ENCODE data around the gene SLC4A9.

SLC4A9 gene

GRCh38 chr5:140341591-140341990 is 18.4 kb upstream of the SLC4A9 start:
- TF ChIP-seq ZFP3 (CRISPR knock-in tag; IDR thresholded peaks at IDR 0.05) (no peak), PATZ1 (CRISPR knock-in tag; IDR thresholded peaks at IDR 0.05; ENCODE audit: borderline replicate concordance) (no peak), ESRRG (CRISPR knock-in tag; IDR thresholded peaks at IDR 0.05) (no peak), CREB5 (CRISPR knock-in tag; IDR thresholded peaks at IDR 0.05; ENCODE audit: low read depth) (no peak), OSR1 (CRISPR knock-in tag; IDR thresholded peaks at IDR 0.05) (no peak), ZFP30 (CRISPR knock-in tag; IDR thresholded peaks at IDR 0.05) (no peak), TOX (CRISPR knock-in tag; IDR thresholded peaks at IDR 0.05; ENCODE audit: borderline replicate concordance) (no peak), ZNF565 (CRISPR knock-in tag; conservative IDR thresholded peaks at IDR 0.05; ENCODE audit: low read depth) (no peak), ISL1 (CRISPR knock-in tag; IDR thresholded peaks at IDR 0.05) (no peak), TSHZ2 (CRISPR knock-in tag; IDR thresholded peaks at IDR 0.05) (no peak), ARNTL (CRISPR knock-in tag; IDR thresholded peaks at IDR 0.05; ENCODE audit: borderline replicate concordance, low read depth) (no peak), BACH2 (CRISPR knock-in tag; IDR thresholded peaks at IDR 0.05; ENCODE audit: borderline replicate concordance) (no peak), TCF4 (CRISPR knock-in tag; IDR thresholded peaks at IDR 0.05; ENCODE audit: borderline replicate concordance) (no peak), CSRNP3 (CRISPR knock-in tag; IDR thresholded peaks at IDR 0.05) (no peak), SNAI2 (CRISPR knock-in tag; IDR thresholded peaks at IDR 0.05) (no peak), ZC3H10 (CRISPR knock-in tag; IDR thresholded peaks at IDR 0.05) (no peak), ZNF70 (CRISPR knock-in tag; IDR thresholded peaks at IDR 0.05) (no peak)
- no peak for ATAC-seq

- TF ChIP-seq OSR1 (CRISPR knock-in tag; IDR thresholded peaks at IDR 0.05) (no peak), CSDC2 (CRISPR knock-in tag; IDR thresholded peaks at IDR 0.05) (no peak), ESRRG (CRISPR knock-in tag; IDR thresholded peaks at IDR 0.05) (no peak), ZNF8 (CRISPR knock-in tag; IDR thresholded peaks at IDR 0.05) (no peak), BACH2 (CRISPR knock-in tag; IDR thresholded peaks at IDR 0.05; ENCODE audit: borderline replicate concordance) (no peak)
- ATAC-seq, result no peak
Measured at GRCh38 chr5:140342287-140342686, 17.7 kb upstream of the SLC4A9 start.

- ATAC-seq, result no peak
- TF ChIP-seq ZNF565 (CRISPR knock-in tag; conservative IDR thresholded peaks at IDR 0.05; ENCODE audit: low read depth) (no peak), POU6F1 (CRISPR knock-in tag; IDR thresholded peaks at IDR 0.05; ENCODE audit: borderline replicate concordance, low read depth) (no peak), ZC3H10 (CRISPR knock-in tag; IDR thresholded peaks at IDR 0.05) (no peak), CREB5 (CRISPR knock-in tag; IDR thresholded peaks at IDR 0.05; ENCODE audit: low read depth) (no peak), TSHZ2 (CRISPR knock-in tag; IDR thresholded peaks at IDR 0.05) (no peak), ZFP30 (CRISPR knock-in tag; IDR thresholded peaks at IDR 0.05) (no peak), CSRNP3 (CRISPR knock-in tag; IDR thresholded peaks at IDR 0.05) (no peak), GLIS3 (CRISPR knock-in tag; IDR thresholded peaks at IDR 0.05) (no peak), ZFP3 (CRISPR knock-in tag; IDR thresholded peaks at IDR 0.05) (no peak), SNAI2 (CRISPR knock-in tag; IDR thresholded peaks at IDR 0.05) (no peak), ARNTL (CRISPR knock-in tag; IDR thresholded peaks at IDR 0.05; ENCODE audit: borderline replicate concordance, low read depth) (no peak)
Measured at GRCh38 chr5:140342896-140343295, 17.1 kb upstream of the SLC4A9 start.
